ENCODE results near the gene SYT14. TPM values are rescaled to one million over a fixed set of nuclear protein-coding genes. Genes with fewer than 3 reads are reported as not detected.

The SYT14 gene
- polyA plus RNA-seq, 2 of the 4 experiments (the other 2 are of a cell fraction), result 0.01 to 0.06 TPM

- no peaks in the 10 kb centered on the region for H3K9me3 ChIP-seq
- ChIA-PET CTCF (interaction anchor here (1.4 to 4.1 kb wide), 5 partner anchors 13 to 258 kb away, joined by 4 to 75 read pairs (median 11); partner anchors contain the start of gene HHAT), POLR2A (no interaction called here)
- TF ChIP-seq HDAC2 (IDR thresholded peaks at IDR 0.05) (no peak), EP300 (IDR thresholded peaks at IDR 0.05) (no peak), BHLHE40 (IDR thresholded peaks at IDR 0.05; ENCODE audit: low read depth, low read length) (no peak), USF2 (IDR thresholded peaks at IDR 0.05) (no peak), HEYL (CRISPR knock-in tag; IDR thresholded peaks at IDR 0.05) (no peak), ESRRA (IDR thresholded peaks at IDR 0.05; ENCODE audit: borderline replicate concordance, low read length) (no peak), ZSCAN20 (CRISPR knock-in tag; IDR thresholded peaks at IDR 0.05) (no peak), EHF (CRISPR knock-in tag; IDR thresholded peaks at IDR 0.05) (no peak), MAX (IDR thresholded peaks at IDR 0.05) (no peak), HMGXB4 (CRISPR knock-in tag; IDR thresholded peaks at IDR 0.05; ENCODE audit: borderline replicate concordance) (no peak), HES2 (IDR thresholded peaks at IDR 0.05) (no peak), HOXB13 (CRISPR knock-in tag; IDR thresholded peaks at IDR 0.05; ENCODE audit: low read depth) (no peak), KDM1A (IDR thresholded peaks at IDR 0.05; ENCODE audit: low read depth) (no peak), MAZ (IDR thresholded peaks at IDR 0.05; ENCODE audit: borderline replicate concordance, low read depth, low read length) (no peak), PHF8 (IDR thresholded peaks at IDR 0.05; ENCODE audit: borderline replicate concordance, low read depth) (no peak)
- 22% methylated on average over 3 of the region's 3 CpGs for WGBS (ENCODE audit: missing lambda C conversion rate)
- H3K27ac ChIP-seq, result no peak overlapping the region
- H3K4me3 ChIP-seq, result no peak overlapping the region
- no peak overlapping the region for H3K4me2 ChIP-seq
- no peak for FAIRE-seq
- no peak for ATAC-seq
- H3K4me1 ChIP-seq, result 0 out of 3 replicates have a peak, but pooled peaks cover 3% of the 10 kb centered on the region
- DNase-seq (ENCODE audit: low read depth in 1 of 2, low spot score in 1 of 2), result no peak
Measured at GRCh38 chr1:210144736-210145135, 206.7 kb downstream of the SYT14 start.

GRCh38 chr1:210151052-210151672, 213.1 kb downstream of the SYT14 start:
- CTCF ChIA-PET, result interaction anchor here (0.7 to 2.1 kb wide), 2 partner anchors 160 to 176 kb away, joined by 3 to 13 read pairs; no protein-coding TSS in a partner anchor
- FAIRE-seq, result no peak

More at GRCh38 chr1:210151052-210151672, 213.1 kb downstream of the SYT14 start:
- peak overlapping the region; percentile 48 for H3K4me2 ChIP-seq
- WGBS (ENCODE audit: missing lambda C conversion rate), result 4% methylated on average over 3 of the region's 3 CpGs
- TF ChIP-seq E2F6 (IDR thresholded peaks at IDR 0.05; ENCODE audit: borderline replicate concordance, low read depth) (no peak), TFCP2L1 (CRISPR knock-in tag; IDR thresholded peaks at IDR 0.05) (no peak), CEBPB (IDR thresholded peaks at IDR 0.05) (no peak), POLR2A (IDR thresholded peaks at IDR 0.05; ENCODE audit: low read length) (no peak), MYC (IDR thresholded peaks at IDR 0.05; ENCODE audit: borderline replicate concordance, low read length) (no peak), CHD4 (IDR thresholded peaks at IDR 0.05; ENCODE audit: borderline replicate concordance) (no peak), ESRRA (IDR thresholded peaks at IDR 0.05; ENCODE audit: borderline replicate concordance, low read length) (no peak), ELK1 (IDR thresholded peaks at IDR 0.05; ENCODE audit: low read depth, low read length) (no peak), RARB (CRISPR knock-in tag; IDR thresholded peaks at IDR 0.05) (no peak), PHF8 (IDR thresholded peaks at IDR 0.05; ENCODE audit: borderline replicate concordance, low read depth) (no peak), CTCF (IDR thresholded peaks at IDR 0.05) (no peak), NFE2L2 (conservative IDR thresholded peaks at IDR 0.05; ENCODE audit: low read length) (no peak), RCOR1 (IDR thresholded peaks at IDR 0.05; ENCODE audit: low read depth, low read length) (no peak), GATA3 (IDR thresholded peaks at IDR 0.05; ENCODE audit: borderline replicate concordance) (no peak)
- no peak overlapping the region for H3K4me3 ChIP-seq
- DNase-seq (ENCODE audit: low read depth in 1 of 2, low spot score in 1 of 2), result no peak
- H3K27ac ChIP-seq, result no peak overlapping the region
- H3K4me1 ChIP-seq, result peaks cover 9% of the 10 kb centered on the region; the same call in 2 of the 3 replicates
- no peak for ATAC-seq
- POLR2A ChIA-PET, result no interaction called here
- H3K9me3 ChIP-seq, result no peaks in the 10 kb centered on the region
